ENCODE measurements around the gene PODXL2.

GRCh38 chr3:127637971-127638370 lies 9.0 kb downstream of the PODXL2 start:
- TF ChIP-seq, protein P1, sequence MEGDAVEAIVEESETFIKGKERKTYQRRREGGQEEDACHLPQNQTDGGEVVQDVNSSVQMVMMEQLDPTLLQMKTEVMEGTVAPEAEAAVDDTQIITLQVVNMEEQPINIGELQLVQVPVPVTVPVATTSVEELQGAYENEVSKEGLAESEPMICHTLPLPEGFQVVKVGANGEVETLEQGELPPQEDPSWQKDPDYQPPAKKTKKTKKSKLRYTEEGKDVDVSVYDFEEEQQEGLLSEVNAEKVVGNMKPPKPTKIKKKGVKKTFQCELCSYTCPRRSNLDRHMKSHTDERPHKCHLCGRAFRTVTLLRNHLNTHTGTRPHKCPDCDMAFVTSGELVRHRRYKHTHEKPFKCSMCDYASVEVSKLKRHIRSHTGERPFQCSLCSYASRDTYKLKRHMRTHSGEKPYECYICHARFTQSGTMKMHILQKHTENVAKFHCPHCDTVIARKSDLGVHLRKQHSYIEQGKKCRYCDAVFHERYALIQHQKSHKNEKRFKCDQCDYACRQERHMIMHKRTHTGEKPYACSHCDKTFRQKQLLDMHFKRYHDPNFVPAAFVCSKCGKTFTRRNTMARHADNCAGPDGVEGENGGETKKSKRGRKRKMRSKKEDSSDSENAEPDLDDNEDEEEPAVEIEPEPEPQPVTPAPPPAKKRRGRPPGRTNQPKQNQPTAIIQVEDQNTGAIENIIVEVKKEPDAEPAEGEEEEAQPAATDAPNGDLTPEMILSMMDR (IDR thresholded peaks at IDR 0.05 in 4 of 5, conservative IDR thresholded peaks at IDR 0.05 in 1 of 5) = no peak
- no peak for TF ChIP-seq POLR2A (IDR thresholded peaks at IDR 0.05)

All from gastrocnemius medialis (tissue), 4 donors.